GM12874 (cell line): ENCODE measurements around the gene IL4I1.

Experiments used
- TF ChIP-seq, protein P1 (sequence below): IDR thresholded peaks from 2 replicates; pipeline ENCODE4 v1.5.1; 2011; ENCODE audit warnings: low read depth, mild to moderate bottlenecking, control low read depth, low read length, moderate library complexity; ENCODE audit not compliant: insufficient read depth

IL4I1 gene

DNA sequence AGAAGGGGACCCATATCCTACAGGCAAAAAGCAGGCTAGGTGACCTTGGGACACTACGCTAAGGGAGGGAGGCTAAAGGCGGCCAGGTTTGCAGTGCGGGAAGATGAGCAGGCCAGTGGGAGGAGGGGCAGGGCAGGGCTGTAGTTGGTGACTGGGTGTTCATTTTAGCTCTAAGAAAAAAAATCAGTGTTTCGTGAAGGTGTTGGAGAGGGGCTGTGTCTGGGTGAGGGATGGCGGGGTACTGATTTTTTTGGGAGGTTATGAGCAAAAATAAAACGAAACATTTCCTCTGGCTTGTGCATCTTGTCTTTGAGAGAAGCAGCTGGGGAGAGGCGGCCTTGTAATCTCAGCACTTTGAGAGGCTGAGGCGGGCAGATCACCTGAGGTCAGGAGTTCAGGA, 37.0 kb upstream of the IL4I1 start:
- TF ChIP-seq, protein P1, sequence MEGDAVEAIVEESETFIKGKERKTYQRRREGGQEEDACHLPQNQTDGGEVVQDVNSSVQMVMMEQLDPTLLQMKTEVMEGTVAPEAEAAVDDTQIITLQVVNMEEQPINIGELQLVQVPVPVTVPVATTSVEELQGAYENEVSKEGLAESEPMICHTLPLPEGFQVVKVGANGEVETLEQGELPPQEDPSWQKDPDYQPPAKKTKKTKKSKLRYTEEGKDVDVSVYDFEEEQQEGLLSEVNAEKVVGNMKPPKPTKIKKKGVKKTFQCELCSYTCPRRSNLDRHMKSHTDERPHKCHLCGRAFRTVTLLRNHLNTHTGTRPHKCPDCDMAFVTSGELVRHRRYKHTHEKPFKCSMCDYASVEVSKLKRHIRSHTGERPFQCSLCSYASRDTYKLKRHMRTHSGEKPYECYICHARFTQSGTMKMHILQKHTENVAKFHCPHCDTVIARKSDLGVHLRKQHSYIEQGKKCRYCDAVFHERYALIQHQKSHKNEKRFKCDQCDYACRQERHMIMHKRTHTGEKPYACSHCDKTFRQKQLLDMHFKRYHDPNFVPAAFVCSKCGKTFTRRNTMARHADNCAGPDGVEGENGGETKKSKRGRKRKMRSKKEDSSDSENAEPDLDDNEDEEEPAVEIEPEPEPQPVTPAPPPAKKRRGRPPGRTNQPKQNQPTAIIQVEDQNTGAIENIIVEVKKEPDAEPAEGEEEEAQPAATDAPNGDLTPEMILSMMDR, result no peak

DNA sequence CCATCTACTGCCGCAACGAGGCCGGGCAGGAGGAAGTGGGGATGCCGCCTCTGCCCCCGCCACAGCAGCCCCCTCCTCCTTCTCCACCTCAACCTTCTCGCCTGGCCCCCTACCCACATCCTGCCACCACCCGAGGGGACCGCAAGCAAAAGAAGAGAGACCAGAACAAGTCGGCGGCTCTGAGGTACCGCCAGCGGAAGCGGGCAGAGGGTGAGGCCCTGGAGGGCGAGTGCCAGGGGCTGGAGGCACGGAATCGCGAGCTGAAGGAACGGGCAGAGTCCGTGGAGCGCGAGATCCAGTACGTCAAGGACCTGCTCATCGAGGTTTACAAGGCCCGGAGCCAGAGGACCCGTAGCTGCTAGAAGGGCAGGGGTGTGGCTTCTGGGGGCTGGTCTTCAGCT, 36.0 kb upstream of the IL4I1 start:
- TF ChIP-seq, protein P1, result no peak

DNA sequence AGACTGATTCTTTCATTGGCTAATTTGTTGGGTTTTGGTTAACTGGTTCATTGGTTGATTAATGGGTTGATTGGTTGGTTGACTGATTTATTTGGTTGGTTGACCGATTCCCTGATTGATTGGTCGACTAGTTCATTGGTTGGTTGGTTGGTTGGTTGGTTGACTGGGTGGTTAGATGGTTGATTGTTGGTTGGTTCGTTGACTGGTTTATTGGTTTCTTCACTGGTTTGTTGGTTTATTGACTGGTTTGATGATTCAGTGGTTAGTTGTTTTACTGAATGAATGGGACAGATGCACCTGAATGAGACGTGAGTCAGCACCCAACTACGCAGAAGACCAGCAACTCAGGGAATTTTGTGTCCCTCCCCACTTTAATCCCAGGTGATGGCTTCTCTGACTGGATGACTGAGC, 35.4 kb upstream of the IL4I1 start:
- TF ChIP-seq, protein P1, result no peak

DNA sequence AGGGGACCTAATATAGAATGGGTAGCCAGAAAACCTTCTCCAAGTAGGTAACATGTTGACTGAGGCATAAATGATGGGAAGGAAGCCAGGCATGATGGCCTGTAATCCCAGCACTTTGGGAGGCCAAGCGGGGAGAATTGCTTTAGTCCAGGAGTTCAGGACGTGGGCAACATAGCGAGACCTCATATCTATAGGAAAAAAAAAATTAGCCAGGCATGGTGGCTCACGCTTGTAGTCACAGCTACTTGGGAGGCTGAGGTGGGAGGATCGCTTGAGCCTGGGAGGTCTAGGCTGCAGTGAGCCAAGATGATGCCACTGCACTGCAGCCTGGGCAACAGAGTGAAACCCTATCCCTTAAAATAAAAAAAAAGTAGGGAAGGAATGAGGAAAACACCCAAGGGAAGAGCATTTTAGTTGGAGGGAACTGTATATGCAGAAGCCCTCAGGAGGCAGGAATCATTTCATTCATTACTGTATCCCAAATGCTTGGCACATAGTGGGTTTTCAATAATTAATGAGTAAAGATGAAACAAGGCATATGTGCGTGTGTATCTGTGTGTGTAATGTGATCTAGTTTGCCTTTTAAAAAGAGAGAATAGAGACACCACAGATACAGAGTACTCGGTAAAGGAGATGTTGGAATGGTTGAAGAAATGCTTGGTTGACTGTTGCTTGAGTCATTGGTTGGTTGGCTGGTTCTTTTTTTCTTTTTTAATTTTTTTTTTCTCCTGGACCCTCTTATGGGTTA, 34.8 kb upstream of the IL4I1 start:
- TF ChIP-seq, protein P1, result no peak

DNA sequence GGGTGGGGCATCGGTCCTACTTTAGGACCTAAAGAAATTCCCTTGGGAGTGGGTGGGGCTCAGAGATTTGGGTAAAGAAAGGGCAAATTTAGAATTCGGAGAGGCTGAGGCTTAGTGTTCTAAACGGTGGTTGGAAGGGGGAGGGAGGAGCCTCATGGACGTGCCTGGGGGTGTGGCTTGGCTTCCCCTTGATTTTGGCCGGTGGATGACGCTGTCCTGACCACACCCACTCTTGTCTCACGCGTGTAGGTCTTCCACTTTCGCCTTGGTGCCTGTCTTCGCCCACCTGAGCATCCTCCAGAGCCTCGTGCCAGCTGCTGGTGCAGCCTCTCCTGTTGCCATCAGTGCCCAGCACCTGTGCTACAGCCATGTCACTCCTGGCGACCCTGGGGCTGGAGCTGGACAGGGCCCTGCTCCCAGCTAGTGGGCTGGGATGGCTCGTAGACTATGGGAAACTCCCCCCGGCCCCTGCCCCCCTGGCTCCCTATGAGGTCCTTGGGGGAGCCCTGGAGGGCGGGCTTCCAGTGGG, 33.9 kb upstream of the IL4I1 start:
- TF ChIP-seq, protein P1, result no peak

DNA sequence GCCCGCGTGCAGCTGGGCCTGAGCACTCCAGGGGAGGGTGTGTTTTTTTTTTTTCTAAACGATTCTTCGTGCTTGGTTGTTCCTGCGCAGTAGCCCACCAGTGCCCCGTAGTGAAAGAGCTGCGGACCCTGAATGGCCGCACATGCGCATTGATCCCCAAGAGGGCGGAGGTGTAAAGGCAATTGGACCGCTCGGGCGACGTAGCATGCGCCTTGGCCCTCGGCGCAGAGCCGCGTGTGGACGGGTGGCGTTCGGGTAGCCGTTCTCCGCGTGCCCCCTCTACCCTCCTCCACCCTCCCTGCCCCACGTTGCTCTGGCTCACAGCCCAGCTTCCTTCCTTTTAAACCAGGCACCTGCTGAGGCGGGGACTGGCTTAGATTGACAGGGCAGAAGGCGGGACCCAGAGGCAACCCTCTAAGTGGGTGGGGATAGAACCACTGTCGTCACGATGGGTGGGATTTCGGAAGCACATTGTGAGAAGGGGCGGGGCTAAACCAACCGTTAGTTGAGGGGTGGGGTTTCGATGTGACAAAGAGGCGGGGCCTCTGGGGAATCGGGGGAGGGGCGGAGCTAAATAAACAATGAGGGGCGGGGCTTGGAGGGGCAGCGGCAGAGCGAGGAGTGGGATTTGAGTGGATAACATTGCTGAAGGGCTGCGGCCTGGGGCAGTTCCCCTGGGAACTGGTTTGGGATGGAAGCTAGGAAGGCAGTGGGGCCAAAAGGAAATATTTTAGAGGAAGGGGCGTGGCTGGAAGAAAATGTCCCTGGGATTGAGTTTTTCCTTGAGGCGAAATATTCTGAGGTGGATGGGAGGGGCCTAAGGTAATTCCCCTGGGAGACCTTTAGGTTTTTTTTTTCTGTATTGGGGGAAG, 33.2 kb upstream of the IL4I1 start:
- TF ChIP-seq, protein P1, result no peak

DNA sequence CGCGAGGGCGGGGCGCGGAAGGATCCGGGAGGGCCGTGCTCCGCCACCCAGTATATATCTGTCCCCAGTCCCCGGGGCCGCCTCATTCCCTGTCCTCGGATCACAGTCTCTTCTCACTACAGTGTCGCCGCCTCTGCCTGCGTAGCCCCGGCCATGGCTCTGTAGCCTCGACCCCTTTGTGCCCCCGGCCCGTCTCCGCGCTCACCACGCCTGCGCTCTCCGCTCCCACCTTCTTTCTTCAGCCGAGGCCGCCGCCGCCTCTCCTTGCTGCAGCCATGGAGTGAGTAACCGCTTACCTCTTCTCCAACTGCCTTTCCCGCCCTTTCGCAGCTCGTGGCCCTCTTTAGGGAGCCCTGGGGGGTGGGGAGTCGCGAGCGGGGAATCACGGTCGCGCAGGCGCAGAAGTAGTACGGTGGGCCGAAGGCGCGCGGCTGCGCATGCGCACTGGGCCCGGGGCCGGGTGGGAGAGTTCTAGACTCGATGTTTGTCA, 32.5 kb upstream of the IL4I1 start, which contains the start of the genes ATF5 and NUP62:
Gene ATF5 (plus strand): TSS at position 85 of the 490 bp plus-strand sequence. CDS start 1,646 bp downstream, outside the sequence.
Gene NUP62 (minus strand): TSS at position 384 of the 490 bp plus-strand sequence. CDS start 19,697 bp downstream, outside the sequence.
- TF ChIP-seq, protein P1, result no peak
